ENCODE data around the gene SPRY1. TPM values are rescaled to one million over a fixed set of nuclear protein-coding genes. Genes with fewer than 3 reads are reported as not detected.
A peak's percentile ranks its signal among the peaks of the same experiment; 100 is the strongest.

Gene SPRY1
- total RNA-seq, 1 experiment from 2014 or later = 76.3 TPM

DNA sequence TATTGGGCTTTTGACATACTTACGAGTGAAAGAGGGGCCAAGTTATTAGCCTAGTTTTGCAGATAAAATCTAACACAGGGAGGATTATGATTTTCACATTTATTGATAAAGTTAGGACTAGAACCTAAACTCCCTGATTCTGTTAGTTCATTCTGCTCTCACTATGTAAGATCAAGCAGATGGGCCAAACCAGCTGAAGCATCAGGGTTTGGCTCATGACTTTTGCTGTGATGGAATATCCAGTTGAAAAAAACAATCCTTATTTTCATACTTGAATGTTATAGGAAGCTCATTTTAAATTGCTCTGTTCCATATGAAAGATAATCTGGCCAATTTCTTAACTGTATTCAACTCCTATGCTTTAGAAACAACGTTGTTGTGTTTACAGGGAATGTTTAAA is 21.2 kb downstream of the SPRY1 start:
- Histone ChIP-seq H3K27me3 (ENCODE audit: insufficient read depth, low read length) (no peaks in the 10 kb centered on the region), H4K5ac (ENCODE audit: insufficient read length, low read depth, low read length) (no peak overlapping the region), H3K4me2 (ENCODE audit: insufficient read depth, insufficient read length, low read length) (peak overlapping the region; percentile 52), H2BK15ac (ENCODE audit: low read depth, low read length) (no peak overlapping the region), H3K14ac (ENCODE audit: insufficient read depth, low read length) (no peak overlapping the region), H2AK5ac (ENCODE audit: insufficient read length, low read length) (no peak overlapping the region), H4K91ac (ENCODE audit: insufficient read length, low read depth, low read length) (no peak overlapping the region), H3T11ph (ENCODE audit: low read length) (no peak overlapping the region), H2BK12ac (ENCODE audit: insufficient read length, low read depth, low read length) (no peak overlapping the region), H2BK120ac (ENCODE audit: low read depth, low read length, poor library complexity, severe bottlenecking) (no peak overlapping the region), H3K4me1 (ENCODE audit: insufficient read depth, low read length) (peaks cover 2% of the 10 kb centered on the region), H3K79me2 (ENCODE audit: insufficient read depth, low read length) (no peaks in the 10 kb centered on the region), H3K56ac (ENCODE audit: insufficient read length, low read depth, low read length) (no peak overlapping the region), H4K20me1 (ENCODE audit: control insufficient read depth, insufficient read depth, insufficient read length) (no peaks in the 10 kb centered on the region), H3K4ac (ENCODE audit: low read depth, low read length) (no peak overlapping the region), H2BK5ac (ENCODE audit: insufficient read length, low read length) (no peak overlapping the region), H3K18ac (ENCODE audit: insufficient read length, low read depth, low read length) (no peak overlapping the region), H3K9me3 (ENCODE audit: control insufficient read depth, low read depth, low read length) (no peaks in the 10 kb centered on the region), H2BK20ac (ENCODE audit: low read depth, low read length, poor library complexity, severe bottlenecking) (no peak overlapping the region), H2AFZ (ENCODE audit: low read length) (no peak overlapping the region), H3K9ac (ENCODE audit: extremely low read depth, insufficient read length, low read length) (no peak overlapping the region), H3K27ac (ENCODE audit: insufficient read length, low read depth, low read length) (peak overlapping the region; percentile 98), H3K79me1 (ENCODE audit: insufficient read depth, low read depth, low read length, poor library complexity, severe bottlenecking) (no peaks in the 10 kb centered on the region), H3K23me2 (ENCODE audit: insufficient read length, low read depth, low read length, poor library complexity, severe bottlenecking) (no peaks in the 10 kb centered on the region), H4K8ac (replicated peaks; ENCODE audit: insufficient read length, low read depth, low read length) (no peak overlapping the region), H3K23ac (ENCODE audit: insufficient read length, low read depth, low read length) (no peak overlapping the region)
- Mint-ChIP-seq H3K36me3 (ENCODE audit: insufficient read depth in 1 of 3, low read depth in 3 of 3) (peaks cover 2 to 4% (median 3%) of the 10 kb centered on the region in 3 experiments; a peak in 1 of 7 replicates), H3K9me3 (no peaks in the 10 kb centered on the region), H3K4me3 (0 out of 5 replicates have a peak overlapping the region, but pooled peaks of 1 of the 2 experiments have one; percentile 50), H3K27ac (peak overlapping the region; percentile 80 to 99 (median 94); a peak in 6 of 7 replicates), H3K27me3 (ENCODE audit: low read depth) (no peaks in the 10 kb centered on the region), H3K4me1 (peaks cover 41 to 44% of the 10 kb centered on the region in 2 experiments)
- no CpG with 5 or more reads among the region's 2 CpGs for WGBS (ENCODE audit: extremely low coverage, insufficient read length, low lambda C conversion rate)
- TF ChIP-seq, protein P1, sequence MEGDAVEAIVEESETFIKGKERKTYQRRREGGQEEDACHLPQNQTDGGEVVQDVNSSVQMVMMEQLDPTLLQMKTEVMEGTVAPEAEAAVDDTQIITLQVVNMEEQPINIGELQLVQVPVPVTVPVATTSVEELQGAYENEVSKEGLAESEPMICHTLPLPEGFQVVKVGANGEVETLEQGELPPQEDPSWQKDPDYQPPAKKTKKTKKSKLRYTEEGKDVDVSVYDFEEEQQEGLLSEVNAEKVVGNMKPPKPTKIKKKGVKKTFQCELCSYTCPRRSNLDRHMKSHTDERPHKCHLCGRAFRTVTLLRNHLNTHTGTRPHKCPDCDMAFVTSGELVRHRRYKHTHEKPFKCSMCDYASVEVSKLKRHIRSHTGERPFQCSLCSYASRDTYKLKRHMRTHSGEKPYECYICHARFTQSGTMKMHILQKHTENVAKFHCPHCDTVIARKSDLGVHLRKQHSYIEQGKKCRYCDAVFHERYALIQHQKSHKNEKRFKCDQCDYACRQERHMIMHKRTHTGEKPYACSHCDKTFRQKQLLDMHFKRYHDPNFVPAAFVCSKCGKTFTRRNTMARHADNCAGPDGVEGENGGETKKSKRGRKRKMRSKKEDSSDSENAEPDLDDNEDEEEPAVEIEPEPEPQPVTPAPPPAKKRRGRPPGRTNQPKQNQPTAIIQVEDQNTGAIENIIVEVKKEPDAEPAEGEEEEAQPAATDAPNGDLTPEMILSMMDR (conservative IDR thresholded peaks at IDR 0.05) = no peak
- no peak for DNase-seq

Measured in H9 (cell line).